SKM-1 treated with dmso at 0.1 percent for 144 hours (cell line): Measurements from ENCODE around the gene ADAMTS3.

ENCODE experiments used
- DNase-seq: peaks from one replicate; lab custom pipeline; 2025; ENCODE audit not compliant: unreplicated experiment; lab: John Stamatoyannopoulos, UW

ADAMTS3 gene

GRCh38 chr4:72352711-72353110 is 216.3 kb downstream of the ADAMTS3 start:
- no peak for DNase-seq

- DNase-seq = no peak
Measured at GRCh38 chr4:72351521-72351920, 217.5 kb downstream of the ADAMTS3 start.

DNA sequence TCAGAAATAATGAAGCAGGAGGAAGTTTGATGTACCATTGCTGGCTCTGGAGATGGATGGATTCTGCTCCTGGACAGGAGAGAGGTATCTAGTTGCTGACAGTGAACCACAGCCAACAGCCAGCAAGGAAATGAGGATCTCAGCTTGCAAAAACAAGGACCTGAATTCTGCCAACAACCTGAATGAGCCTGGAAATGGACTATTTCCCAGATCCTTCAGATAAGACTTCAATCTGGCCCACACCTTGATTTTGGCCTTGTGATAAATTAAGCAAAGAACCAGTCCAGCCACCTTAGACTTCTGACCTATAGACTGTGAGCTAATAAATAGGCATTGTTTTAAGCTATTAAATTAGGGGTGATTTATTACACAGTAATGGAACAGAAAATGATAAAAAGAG is 220.3 kb downstream of the ADAMTS3 start:
- DNase-seq = no peak

DNA sequence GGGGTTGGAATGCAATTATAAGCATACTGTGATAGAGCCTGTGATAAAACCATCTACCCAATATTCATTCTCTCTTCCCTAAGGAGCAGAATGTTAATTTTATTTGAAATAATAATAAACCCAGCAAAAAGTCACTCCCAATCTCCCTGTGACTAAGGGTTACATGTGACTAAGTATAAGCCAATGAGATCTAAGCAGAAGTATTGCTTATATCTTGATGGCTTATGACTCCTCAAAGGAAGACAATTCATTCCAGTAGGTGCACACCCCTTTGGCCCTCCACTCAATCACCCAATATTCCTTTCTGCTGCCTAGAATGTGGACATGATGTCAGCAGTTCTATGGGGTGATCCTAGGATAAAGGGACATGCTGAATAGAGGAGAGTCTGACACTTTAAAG is 224.6 kb downstream of the ADAMTS3 start:
- DNase-seq = no peak

GRCh38 chr4:72341432-72341820 is 227.6 kb downstream of the ADAMTS3 start:
- no peak for DNase-seq

DNA sequence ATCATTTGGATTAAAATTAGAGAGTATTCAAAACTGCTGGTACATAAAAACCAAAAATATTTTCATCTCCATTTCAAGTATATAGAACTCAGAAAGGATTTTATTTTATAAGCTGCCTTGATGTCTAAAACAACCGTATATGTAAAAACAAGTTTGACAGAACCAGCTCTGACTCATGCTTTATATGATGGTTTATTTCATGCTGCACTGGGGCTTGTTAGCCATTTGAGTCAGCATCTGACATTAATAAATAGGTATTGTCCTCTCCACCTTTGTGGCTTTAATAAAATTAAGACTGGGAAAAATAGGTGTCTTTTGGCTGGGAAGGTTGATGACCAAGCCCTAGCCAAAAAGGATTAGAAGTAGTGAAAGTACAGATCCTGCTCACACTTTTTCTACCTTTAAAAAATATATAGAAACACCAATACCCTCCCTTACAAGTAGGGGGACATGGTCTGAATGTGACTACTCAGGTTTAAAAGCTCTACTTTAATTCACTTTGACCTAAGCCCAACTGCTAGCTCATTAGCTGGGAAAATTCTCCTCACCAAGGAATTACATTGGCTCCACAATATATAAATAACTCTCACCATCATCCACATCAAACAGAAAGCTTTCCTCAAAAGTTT is 228.1 kb downstream of the ADAMTS3 start:
- no peak for DNase-seq

DNA sequence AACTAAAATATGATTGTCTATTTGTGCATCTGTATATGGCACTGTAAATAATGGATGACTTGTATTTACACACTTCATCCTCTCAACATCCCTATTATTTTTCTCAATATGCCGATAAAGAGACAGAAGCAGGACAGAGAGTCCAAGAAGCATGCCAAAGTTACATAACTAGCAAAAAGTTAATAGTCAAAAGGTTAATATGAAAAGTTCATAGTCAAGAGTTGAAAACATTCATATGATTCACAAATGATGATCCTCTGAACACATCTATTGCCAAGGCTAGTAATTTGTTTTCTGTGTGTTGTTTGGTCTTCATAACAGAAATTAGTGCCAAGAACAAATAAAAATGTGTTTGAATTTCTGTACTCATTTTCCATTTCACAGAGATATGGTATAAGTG is 231.0 kb downstream of the ADAMTS3 start:
- DNase-seq = no peak

DNA sequence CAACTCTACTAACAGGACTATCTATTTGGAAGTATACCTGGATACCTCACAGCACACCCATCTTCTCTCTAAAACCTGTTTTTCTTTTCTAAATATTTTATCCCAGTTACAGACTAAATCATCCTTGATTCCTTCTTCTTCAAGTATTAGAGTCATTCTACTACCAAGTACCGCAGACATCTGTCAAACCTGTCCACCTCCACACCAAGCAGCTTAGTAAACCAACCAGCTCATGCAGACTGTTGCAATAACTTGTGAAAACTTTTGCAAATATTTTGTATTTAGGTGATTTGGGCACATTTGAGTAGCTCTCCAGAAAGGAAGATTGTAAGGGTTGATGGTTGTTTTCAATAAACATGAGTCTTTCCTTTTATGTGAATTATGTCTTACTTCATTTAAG is 238.6 kb downstream of the ADAMTS3 start:
- DNase-seq = no peak

DNA sequence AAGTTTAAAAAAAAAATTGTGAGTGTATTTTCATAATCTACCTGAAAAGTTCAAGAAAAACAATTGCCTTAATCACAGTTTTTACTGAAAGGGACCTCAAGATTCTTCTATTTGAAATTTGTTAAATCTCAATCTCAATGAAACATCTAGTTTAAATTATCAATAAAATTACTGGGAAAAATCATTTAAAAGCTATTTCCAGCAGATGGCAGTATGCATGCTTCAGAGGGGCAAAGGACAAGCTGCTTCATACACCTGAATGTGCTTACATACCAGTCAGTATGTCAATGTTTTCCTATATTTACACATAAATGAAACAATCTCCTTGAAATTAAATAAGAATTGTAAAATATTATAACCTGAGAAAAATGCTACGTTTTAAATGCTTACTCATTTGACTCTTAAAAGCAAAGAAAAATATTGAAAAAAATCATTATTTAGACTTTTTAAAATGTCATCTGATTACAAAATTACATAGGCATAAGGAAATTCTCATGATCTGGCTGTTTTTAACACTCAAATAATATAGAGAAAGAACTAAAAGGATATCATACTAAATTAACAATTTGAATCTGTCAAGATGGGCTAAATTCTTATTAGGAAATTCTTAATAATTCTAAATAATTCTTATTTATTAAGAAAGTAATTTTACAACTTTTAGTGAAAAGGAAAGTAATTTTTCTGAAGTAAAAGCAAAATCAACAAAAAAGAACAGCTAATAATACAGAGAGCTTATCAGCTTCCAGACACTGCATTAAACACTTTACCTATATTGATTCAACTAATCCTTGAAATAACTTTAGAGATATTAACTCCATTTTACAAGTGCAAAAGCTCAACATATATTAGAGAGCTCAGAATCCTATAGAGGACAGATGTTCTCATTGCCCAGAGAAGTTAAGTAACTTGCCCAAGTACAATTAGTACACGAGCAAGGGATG is 242.1 kb downstream of the ADAMTS3 start:
- peak; percentile 40 for DNase-seq

DNA sequence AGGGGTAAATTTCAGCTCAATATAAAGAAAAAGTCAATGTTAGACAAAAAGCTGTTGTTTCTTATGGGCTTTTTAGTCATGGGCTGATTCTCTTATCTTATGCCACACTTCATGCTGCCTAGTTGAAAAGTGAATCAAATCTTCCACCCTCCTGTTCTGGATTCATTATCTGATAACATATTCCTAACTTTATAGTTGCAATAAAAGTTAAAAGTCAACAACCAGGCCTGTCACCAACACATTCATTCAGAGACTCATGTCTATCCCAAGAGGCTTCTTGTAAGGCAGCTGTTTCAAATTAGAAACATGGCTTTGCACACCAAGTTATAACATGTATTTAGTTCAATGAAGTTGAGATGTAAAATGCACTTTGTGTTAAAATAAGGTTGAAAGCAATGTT is 243.8 kb downstream of the ADAMTS3 start:
- DNase-seq = no peak

GRCh38 chr4:72323227-72323626 is 245.8 kb downstream of the ADAMTS3 start:
- no peak for DNase-seq

DNA sequence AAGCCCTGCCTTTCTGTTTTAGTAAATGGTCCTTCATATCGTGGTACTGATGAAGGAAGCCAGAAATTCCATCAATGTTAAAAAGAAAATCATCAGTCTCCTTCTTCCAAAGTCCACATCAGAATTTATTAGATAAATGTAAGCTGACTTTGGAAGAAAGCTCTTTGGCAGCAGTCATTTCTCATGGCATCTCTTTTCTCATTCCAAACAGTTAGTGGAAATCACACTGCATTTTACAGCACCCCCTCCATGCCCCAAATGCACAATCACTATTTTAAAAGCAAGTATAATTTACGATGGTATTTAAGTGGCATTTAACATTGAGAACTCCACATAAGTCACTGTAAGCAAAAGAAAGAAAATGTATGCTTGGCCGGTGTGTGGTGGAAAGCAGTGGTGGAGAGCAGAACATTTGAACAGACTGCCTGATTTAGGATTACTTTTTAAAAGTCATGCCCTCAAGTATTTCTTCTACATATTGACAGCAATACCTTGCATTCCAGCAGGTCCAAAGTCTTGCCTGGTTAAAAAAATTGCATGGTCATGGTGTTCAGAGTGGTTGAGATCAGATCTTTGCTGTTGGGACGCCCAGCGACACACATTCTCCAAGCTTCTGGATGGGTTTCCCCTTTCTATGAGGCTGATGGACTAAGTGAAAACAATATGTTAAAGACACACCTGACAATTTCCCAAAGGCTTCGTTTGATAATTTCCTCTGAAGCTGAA is 248.6 kb downstream of the ADAMTS3 start:
- no peak for DNase-seq

DNA sequence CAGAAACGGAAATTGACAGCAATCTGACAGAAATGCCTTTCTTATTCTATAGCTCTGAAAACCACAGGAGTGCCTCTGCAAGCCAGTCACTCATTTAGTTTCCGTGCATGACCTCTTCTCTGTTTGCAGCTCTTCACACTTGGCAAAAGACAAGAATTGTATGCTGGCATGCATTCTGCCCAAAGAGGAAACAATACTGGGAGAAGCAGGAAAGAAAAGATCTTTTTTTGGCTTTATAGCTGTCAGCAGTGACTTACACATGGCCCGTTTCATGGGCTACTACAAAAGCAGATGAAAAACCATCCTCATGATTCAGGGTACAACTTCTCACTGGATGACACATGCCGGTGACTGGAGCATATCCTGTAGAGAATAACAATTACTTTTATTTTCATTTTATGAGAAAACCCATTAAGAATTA is 249.4 kb downstream of the ADAMTS3 start:
- no peak for DNase-seq

GRCh38 chr4:72318421-72319170 is 250.4 kb downstream of the ADAMTS3 start:
- no peak for DNase-seq

DNA sequence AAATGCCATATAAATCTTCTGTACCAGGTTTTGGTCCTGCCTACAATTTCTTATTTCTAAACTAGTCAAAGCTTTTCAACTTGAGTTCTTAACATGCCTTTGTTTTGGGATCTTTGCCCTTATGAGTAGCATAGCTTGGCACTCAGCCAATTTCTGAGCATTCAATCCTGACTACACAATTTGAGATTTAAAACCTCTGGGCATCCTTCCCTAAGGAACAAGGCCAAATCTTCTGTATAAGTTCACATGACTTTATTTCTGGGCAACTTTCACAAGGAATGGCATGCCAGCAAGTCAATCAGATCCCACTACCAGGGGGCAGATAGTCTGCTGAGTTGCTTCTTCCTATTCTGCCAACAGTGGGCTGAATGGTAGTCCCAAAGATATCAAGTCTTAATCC is 254.2 kb downstream of the ADAMTS3 start:
- DNase-seq = no peak

DNA sequence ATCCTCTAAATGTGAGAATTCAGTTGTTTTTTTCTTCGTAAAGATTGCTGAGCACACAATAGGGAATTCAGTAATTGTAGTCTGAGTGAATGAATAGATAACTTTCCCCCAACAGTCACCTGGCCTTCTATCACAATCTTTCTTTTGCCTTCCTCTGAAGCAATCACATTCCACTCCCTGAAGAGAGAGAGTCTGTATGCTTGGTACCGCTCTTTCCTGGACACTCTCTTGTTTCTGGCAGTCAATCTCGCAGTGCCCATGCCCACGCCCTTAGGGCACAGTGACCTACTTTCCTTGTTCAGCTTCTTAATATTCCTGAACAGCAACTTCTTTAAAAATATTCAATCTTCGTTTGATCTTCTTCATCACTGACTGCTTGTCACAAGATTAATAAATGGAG is 255.9 kb downstream of the ADAMTS3 start:
- DNase-seq = no peak

GRCh38 chr4:72312032-72312650 is 256.9 kb downstream of the ADAMTS3 start:
- no peak for DNase-seq

GRCh38 chr4:72311291-72311690 is 257.7 kb downstream of the ADAMTS3 start:
- DNase-seq = no peak

GRCh38 chr4:72305620-72306019 is 263.4 kb downstream of the ADAMTS3 start:
- DNase-seq = no peak

DNA sequence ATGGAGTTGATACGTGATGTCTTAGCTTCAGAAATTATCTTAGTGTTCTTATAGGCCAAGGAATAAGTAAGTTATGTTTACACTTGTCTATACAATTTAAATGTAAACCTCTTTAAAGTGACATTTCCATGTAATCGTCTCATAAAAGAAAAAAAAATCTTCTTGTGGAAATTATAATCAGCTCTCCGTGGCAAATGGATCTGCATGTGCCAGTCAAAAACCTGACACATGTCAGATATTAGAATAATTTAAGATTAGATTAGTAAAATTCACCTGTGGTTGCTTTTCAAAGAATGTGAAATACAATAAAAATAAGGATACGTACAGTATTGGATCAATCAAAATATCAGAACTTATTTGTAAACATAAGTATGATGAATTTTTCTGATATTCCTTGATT is 263.9 kb downstream of the ADAMTS3 start:
- no peak for DNase-seq
